T-helper 22 cell (primary cell): Measurements from ENCODE around the gene INPP5K.

Source experiments
- DNase-seq: peaks from one replicate; pipeline ENCODE4 v3.0.0-alpha.2; 2020; ENCODE audit warnings: low read depth

INPP5K gene

GRCh38 chr17:1485423-1486376, 30.7 kb downstream of the INPP5K start:
- DNase-seq = peak; percentile 72

DNA sequence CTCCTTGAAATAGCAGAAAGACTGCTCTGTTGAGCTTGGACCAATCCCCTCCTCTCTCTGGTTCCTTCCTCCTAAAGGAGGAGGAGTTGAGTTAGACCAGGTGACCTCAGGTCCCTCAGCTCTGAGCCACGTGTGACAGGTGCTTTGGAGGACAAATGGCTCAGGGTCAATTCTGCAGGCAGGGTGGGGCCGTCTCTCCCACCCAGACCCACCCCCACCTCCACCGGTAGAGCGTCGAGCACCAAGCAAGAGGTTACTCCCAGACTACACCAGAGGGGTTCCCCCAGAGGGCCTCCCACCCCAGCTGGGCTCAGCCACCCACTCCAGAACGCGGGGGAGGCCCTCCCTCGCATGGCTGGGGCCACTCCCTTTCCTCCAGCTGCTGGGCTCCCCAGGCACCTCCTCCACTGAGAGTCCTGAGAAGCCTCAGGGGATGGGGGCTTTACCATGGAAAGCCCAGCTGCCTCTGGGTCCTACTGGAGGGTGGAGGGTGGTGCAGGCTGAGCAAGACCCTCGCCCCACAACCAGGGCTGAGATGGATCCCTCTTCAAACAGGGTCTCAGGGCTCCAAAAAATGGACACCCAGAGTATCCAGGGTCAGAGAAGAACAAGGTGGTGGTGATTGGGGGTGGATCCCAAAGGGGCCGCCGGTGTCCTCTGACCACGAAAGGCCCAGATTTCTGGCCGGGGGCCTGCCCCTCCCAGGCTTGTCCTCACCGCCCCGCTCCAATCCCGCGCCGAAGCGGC, 31.6 kb downstream of the INPP5K start:
- peak; percentile 65 for DNase-seq

GRCh38 chr17:1484060-1484535, 32.3 kb downstream of the INPP5K start:
- no peak for DNase-seq

- DNase-seq = no peak
These were observed 33.7 kb downstream of the INPP5K start for GRCh38 chr17:1482680-1483079.

DNA sequence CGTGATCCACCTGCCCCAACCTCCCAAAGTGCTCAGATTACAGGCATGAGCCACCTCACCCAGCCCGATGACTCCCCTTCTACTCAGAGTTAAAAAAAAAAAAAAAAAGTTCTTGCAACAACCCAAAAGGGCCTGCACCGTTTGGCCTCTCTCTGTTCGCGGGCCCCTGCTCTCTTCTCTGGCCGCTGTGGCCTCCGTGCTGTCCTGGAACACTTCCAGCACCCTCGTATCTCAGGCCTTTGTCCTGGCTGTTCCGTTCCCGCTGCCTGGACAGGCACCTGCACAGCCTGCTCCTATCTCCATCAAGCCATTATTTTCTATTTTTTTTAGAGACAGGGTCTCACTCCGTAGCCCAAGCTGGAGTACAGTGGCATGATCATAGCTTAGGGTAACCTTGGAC, 34.7 kb downstream of the INPP5K start:
- no peak for DNase-seq

GRCh38 chr17:1480747-1481465, 35.5 kb downstream of the INPP5K start:
- DNase-seq = no peak

GRCh38 chr17:1478418-1478817, 38.0 kb downstream of the INPP5K start:
- no peak for DNase-seq

DNA sequence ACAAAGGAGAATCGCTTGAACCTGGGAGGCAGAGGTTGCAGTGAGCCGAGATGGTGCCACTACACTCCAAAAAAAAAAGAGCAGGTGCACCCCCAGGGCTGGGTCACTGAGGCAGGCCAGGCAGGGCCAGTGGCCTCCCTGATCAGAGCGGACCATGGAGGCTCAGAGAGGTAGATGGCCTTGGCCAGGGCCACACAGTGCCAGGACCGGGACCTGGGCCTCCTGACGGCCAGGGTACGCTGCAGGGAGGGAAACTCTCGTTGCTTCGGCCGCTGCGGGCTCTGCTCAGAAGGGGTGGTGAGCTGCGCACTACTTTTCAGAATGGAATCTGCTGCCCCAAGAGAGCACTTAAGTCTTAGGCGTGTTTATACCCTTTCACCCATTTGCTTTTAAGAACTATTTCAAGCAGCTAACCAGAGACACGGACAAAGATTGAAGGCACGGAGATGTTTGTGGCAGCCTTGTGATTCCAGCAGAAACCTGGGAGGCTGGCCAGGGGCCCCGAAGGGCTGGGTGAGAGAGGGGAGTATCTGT, 41.0 kb downstream of the INPP5K start:
- DNase-seq = no peak

GRCh38 chr17:1474402-1475189, 41.8 kb downstream of the INPP5K start:
- DNase-seq = no peak

- DNase-seq = no peak
These were observed 42.6 kb downstream of the INPP5K start for GRCh38 chr17:1473841-1474240.

DNA sequence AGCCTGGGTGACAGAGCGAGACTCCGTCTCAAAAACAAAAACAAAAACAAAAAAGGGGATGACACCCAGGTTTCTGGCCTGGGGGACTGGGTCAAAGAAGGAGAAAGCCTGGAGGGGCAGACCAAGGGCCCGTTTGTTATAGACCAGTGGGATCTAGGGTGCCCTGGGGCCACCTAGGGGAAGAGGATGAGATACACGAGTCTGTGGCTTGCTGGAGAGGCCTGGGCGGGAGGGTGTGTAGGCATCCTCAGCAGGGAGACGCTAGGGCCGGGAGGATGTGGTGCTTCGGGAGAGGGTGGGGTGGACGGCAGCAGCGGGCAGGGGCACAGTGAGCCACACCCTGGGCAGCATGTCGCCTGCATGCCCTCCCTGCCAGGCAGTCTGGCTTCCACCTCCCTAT, 43.2 kb downstream of the INPP5K start:
- no peak for DNase-seq

GRCh38 chr17:1471911-1472821, 44.2 kb downstream of the INPP5K start:
- DNase-seq = no peak

- no peak for DNase-seq
These were observed 44.9 kb downstream of the INPP5K start for GRCh38 chr17:1471490-1471889.

DNA sequence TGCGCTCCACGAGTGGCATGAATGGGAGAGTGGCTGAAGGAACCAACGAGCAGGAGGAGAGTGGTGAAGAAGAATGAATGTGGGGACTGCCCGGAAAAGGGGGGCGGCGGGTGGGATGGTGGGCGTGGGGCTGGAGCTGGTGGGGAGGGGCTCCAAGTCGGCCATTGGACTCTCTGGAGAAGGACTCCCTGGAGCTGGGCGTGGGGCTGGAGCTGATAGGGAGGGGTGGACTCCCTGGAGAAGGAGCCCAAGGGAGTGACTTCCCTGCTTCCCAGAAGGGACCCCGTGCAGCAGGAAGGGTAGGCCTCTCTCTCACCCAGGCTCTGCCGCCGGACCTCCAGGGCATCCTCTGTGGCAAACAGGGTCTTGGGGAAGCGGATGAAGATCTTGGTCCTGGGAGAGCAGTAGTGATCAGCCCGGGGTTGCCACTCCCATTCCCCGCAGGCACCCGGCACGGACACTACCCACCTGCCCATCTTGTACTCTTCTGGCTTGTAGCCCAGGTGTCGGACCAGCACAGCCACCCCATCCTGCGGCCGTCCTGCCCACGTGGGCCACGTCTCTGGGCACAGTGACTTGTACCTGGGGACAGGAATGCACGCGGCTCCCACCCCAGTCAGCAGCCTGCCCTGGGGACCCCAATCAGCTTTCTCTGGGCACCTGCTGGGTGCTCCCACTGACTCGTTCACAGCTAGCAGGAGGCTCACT, 45.5 kb downstream of the INPP5K start:
- DNase-seq = no peak

DNA sequence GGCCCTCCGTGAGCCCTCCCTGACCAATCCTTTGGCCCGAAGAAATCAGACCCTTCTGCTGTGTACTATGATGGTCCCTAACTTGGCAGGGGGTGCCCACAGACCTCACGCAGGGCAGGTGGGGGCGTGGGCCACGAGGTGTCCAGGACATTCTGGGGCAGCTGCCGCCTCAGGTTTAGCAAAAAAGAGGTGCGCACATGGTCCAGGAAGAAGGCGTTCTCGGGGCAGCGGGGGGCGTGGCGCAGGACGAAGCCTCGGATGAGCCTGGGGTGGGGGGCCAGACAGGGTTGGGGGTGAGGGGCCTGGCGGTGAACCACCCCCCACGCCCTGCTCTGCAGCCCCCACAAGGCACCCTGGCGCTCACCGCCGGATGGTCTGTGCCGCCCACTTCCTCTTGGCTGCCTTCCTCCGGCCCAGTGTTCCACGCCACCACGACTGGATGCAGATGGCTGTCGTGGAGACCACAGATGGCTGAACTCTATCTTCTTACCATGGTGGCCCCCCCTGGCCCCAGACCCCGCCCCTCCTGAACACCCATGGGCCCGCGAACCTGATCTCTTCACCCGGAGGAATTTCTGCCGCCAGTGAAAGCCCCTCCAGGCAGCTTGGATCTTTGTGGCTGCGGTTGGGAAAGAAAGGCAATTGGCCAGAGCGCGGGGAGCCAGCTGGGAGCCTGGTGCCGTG, 46.2 kb downstream of the INPP5K start:
- DNase-seq = no peak

- no peak for DNase-seq
These were observed 47.1 kb downstream of the INPP5K start for GRCh38 chr17:1469231-1469852.

DNA sequence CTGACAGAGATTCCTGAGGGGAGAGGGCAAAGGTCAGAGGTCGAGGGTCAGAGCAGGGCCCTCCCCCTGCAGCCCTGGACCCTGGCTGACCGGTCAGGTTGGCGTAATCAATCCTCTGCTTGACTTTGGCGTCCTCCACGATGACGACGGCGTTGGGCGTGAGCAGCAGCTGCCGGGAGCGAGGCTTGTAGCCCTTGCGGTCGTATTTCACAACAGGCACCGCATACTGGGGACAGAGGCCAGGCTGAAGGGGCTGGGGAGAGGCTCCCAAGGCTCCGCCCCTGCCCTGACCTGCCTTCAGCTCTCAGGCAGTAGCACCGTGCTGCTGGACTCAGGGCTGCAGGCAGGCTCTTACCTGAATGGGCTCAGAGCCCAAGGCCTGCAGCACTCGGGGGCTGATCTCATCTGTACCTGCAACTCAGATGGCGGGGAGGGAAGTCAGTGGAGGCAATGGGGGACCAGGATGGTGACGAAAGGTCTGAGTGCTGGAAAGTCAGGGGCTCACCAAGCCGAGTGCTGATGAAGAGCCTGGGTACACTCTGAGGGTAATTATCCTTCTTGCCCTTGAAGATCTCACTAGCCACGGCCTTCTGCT, 48.4 kb downstream of the INPP5K start:
- DNase-seq = no peak

- no peak for DNase-seq
These were observed 49.2 kb downstream of the INPP5K start for GRCh38 chr17:1467258-1467657.
